Lung (tissue), 12 donors: ENCODE measurements around the gene SND1. TPM values are rescaled to one million over a fixed set of nuclear protein-coding genes. Genes with fewer than 3 reads are reported as not detected.

Experiments
- ATAC-seq: fragments of 200-7000 bp; cut with Tn5 transposase; one replicate; pipeline ENCODE4 v1.9.1; 2020; ENCODE audit warnings: moderate number of reproducible peaks; ENCODE audit not compliant: insufficient read depth, low FRiP score
- DNase-seq, 3 donors: peaks; one replicate each; pipeline ENCODE4 v3.0.0-alpha.2; 2013 to 2017
- H3K27ac ChIP-seq, 2 donors: one replicate each; pipeline ENCODE4 v1.5.1; 2013; ENCODE audit warnings: mild to moderate bottlenecking in 2 of 2, moderate library complexity in 2 of 2, control low read depth in 1 of 2, inconsistent platforms in 1 of 2, low read depth in 1 of 2, low read length in 1 of 2
- H3K27me3 ChIP-seq, 3 donors: one replicate each; pipeline ENCODE4 v1.5.1; 2013; ENCODE audit warnings: low read length in 2 of 3; ENCODE audit not compliant: control insufficient read depth in 3 of 3, insufficient read depth in 3 of 3
- H3K36me3 ChIP-seq, 4 donors: one replicate each; pipeline ENCODE4 v1.5.1; 2013; ENCODE audit warnings: low read length in 4 of 4, mild to moderate bottlenecking in 1 of 4, moderate library complexity in 1 of 4; ENCODE audit not compliant: control insufficient read depth in 4 of 4, insufficient read depth in 4 of 4
- H3K4me1 ChIP-seq, 5 donors: one replicate each; pipeline ENCODE4 v1.5.1; 2013; ENCODE audit warnings: low read length in 5 of 5, mild to moderate bottlenecking in 2 of 5, moderate library complexity in 1 of 5; ENCODE audit not compliant: control insufficient read depth in 5 of 5, insufficient read depth in 5 of 5
- H3K4me3 ChIP-seq: one replicate; pipeline ENCODE4 v1.5.1; 2013; ENCODE audit warnings: mild to moderate bottlenecking, control low read depth, moderate library complexity
- H3K9ac ChIP-seq, 2 donors: one replicate each; pipeline ENCODE4 v1.5.1; 2013; ENCODE audit warnings: low read length in 2 of 2, control low read depth in 1 of 2; ENCODE audit not compliant: insufficient read depth in 1 of 2
- H3K9me3 ChIP-seq, 4 donors: one replicate each; pipeline ENCODE4 v1.5.1; 2013; ENCODE audit warnings: low read length in 3 of 4, mild to moderate bottlenecking in 1 of 4, moderate library complexity in 1 of 4; ENCODE audit not compliant: control insufficient read depth in 4 of 4, insufficient read depth in 3 of 4
- WGBS, 2 donors: extraction: QIAGEN DNeasy Blood & Tissue Kit; methylation state at CpG; one replicate each; pipeline ENCODE4 v1.1.7; 2013; 5-methylcytosine and 5-hydroxymethylcytosine counted together
- polyA plus RNA-seq, 2 donors: library from polyadenylated mRNA; stranded (reverse); fragments of 200-250 nt; gene quantifications; one replicate each; pipeline ENCODE4 v1.2.1, GENCODE V29; 2013
- total RNA-seq, 2 donors: library from RNA; depleted of rRNA in 1 of 2; stranded (reverse); fragments of >200 nt in 1 of 2; gene quantifications; one replicate each; pipeline ENCODE4 v1.2.1, GENCODE V29; 2014 to 2021
- TF ChIP-seq, protein P1 (sequence below): IDR thresholded peaks from 2 replicates; pipeline ENCODE4 v1.5.1; 2012; ENCODE audit warnings: mild to moderate bottlenecking; ENCODE audit errors: control extremely low read depth, extremely low read depth
- donor health status: control.
- donor health status: control.
- donor health status: Bipolar disorder and iron deficiency.
- donor health status: healthy.
- donor health status: DM: yes; HTN: yes; CAD: no.

SND1 gene
- total and polyA plus RNA-seq, 4 donors, result 94.5 to 210 (median 137) TPM

GRCh38 chr7:128121711-128122530 lies 469.9 kb downstream of the SND1 start:
- H3K27me3 ChIP-seq, result peaks cover 0 to 4% (median 0%) of the 10 kb centered on the region in 3 donors
- TF ChIP-seq, protein P1, sequence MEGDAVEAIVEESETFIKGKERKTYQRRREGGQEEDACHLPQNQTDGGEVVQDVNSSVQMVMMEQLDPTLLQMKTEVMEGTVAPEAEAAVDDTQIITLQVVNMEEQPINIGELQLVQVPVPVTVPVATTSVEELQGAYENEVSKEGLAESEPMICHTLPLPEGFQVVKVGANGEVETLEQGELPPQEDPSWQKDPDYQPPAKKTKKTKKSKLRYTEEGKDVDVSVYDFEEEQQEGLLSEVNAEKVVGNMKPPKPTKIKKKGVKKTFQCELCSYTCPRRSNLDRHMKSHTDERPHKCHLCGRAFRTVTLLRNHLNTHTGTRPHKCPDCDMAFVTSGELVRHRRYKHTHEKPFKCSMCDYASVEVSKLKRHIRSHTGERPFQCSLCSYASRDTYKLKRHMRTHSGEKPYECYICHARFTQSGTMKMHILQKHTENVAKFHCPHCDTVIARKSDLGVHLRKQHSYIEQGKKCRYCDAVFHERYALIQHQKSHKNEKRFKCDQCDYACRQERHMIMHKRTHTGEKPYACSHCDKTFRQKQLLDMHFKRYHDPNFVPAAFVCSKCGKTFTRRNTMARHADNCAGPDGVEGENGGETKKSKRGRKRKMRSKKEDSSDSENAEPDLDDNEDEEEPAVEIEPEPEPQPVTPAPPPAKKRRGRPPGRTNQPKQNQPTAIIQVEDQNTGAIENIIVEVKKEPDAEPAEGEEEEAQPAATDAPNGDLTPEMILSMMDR, result no peak
- DNase-seq, result no peak
- no peak overlapping the region for H3K9ac ChIP-seq
- H3K27ac ChIP-seq, result peak overlapping the region in 1 of 2 donors; percentile 10
- peaks cover 0 to 4% (median 0%) of the 10 kb centered on the region in 5 donors for H3K4me1 ChIP-seq
- ATAC-seq, result peak; percentile 36
- H3K9me3 ChIP-seq, result no peaks in the 10 kb centered on the region
- H3K4me3 ChIP-seq, result no peak overlapping the region
- H3K36me3 ChIP-seq, result no peaks in the 10 kb centered on the region
- 44 to 68% methylated on average over 21 of the region's 21 CpGs for WGBS, 2 donors

- DNase-seq, result peak in 1 of 3 donors; percentile 22
- Histone ChIP-seq H3K9me3 (no peaks in the 10 kb centered on the region), H3K27ac (no peak overlapping the region), H3K36me3 (no peaks in the 10 kb centered on the region), H3K4me3 (no peak overlapping the region), H3K9ac (no peak overlapping the region), H3K4me1 (peaks cover 0 to 4% (median 0%) of the 10 kb centered on the region in 5 donors), H3K27me3 (peaks cover 0 to 4% (median 0%) of the 10 kb centered on the region in 3 donors)
- WGBS, 2 donors, result 46 to 60% methylated on average over 12 of the region's 12 CpGs
- no peak for ATAC-seq
- TF ChIP-seq, protein P1, result no peak
These were observed 470.7 kb downstream of the SND1 start for GRCh38 chr7:128122576-128123290.

DNA sequence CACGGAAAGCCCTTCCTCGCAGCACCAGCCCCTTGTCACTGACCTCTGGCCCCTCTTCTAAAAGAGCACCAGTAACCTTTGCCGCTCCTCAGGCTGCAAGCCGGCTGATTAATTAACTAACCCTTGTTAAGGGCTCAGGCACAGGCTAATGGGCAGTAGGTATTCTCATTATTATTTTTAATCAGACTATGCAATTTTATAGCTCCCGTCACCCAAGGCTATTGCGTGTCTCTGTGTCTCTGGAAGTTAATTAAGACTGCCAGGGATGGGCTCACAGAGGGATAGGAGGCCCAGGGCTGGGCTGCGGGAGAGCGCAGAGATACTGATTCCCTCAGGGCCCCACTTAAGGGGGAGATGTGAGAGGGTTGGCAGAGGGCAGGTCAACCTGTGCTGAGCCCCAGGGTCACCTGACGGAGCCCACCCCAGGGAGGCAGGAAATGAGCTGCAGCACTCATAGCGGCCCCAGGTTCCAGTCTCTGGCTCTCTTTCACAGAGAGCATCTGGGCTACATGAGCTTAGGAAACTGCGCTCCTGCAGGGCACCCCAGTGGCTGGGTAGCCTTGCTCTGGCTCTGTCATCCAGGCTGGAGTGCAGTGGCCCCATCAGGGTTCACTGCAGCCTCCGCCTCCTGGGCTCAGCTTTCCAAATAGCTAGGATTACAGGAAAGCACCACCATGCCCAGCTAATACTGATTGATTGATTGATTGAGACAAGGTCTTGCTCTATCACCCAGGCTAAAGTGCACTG lies 471.5 kb downstream of the SND1 start:
- H3K27me3 ChIP-seq, result peaks cover 0 to 4% (median 0%) of the 10 kb centered on the region in 3 donors
- no peak overlapping the region for H3K9ac ChIP-seq
- TF ChIP-seq, protein P1, result no peak
- no peak overlapping the region for H3K4me3 ChIP-seq
- DNase-seq (no peak), ATAC-seq (no peak)
- H3K9me3 ChIP-seq, result no peaks in the 10 kb centered on the region
- H3K27ac ChIP-seq, result no peak overlapping the region
- 85 to 86% methylated on average over 12 of the region's 12 CpGs for WGBS, 2 donors
- peaks cover 0 to 4% (median 0%) of the 10 kb centered on the region in 5 donors for H3K4me1 ChIP-seq
- no peaks in the 10 kb centered on the region for H3K36me3 ChIP-seq
